Right lobe of liver (tissue), 6 donors: ENCODE results near the gene GRIN2B. TPM values are rescaled to one million over a fixed set of nuclear protein-coding genes. Genes with fewer than 3 reads are reported as not detected.

Experiments used
- ATAC-seq, 4 donors: fragments of 200-7000 bp; cut with Tn5 transposase; one replicate each; pipeline ENCODE4 v1.9.1; 2020; ENCODE audit warnings: mild to moderate bottlenecking in 4 of 4, moderate library complexity in 4 of 4
- DNase-seq, 3 donors: peaks; one replicate each; pipeline ENCODE4 v3.0.0-alpha.2; 2020
- H3K27ac ChIP-seq, 3 donors: fragments of 200-600 bp; one replicate each; pipeline ENCODE4 v1.8.0; 2022
- H3K27me3 ChIP-seq, 2 donors: fragments of 200-600 bp; one replicate each; pipeline ENCODE4 v1.8.0; 2022
- H3K36me3 ChIP-seq, 4 donors: fragments of 200-600 bp; sonication (generic) in 1 of 4; one replicate each; pipeline versions ENCODE4 v1.5.1 to v1.8.0; 2017 to 2022; ENCODE audit warnings: control low read depth in 1 of 4
- H3K4me1 ChIP-seq, 4 donors: fragments of 200-600 bp; sonication (generic) in 1 of 4; one replicate each; pipeline versions ENCODE4 v1.5.1 to v1.8.0; 2017 to 2022; ENCODE audit warnings: control low read depth in 1 of 4
- H3K4me3 ChIP-seq, 3 donors: fragments of 200-600 bp; one replicate each; pipeline ENCODE4 v1.8.0; 2022
- H3K9me3 ChIP-seq, 4 donors: fragments of 200-600 bp; sonication (generic) in 1 of 4; one replicate each; pipeline versions ENCODE4 v1.5.1 to v1.8.0; 2017 to 2022; ENCODE audit warnings: control low read depth in 1 of 4
- CTCF ChIP-seq, 4 donors: fragments of 200-600 bp in 3 of 4; fragments of 450-650 bp in 1 of 4; IDR thresholded peaks; one replicate each; pipeline versions ENCODE4 v1.5.1 to v1.8.0; 2016 to 2022; ENCODE audit warnings: antibody characterized with exemption in 4 of 4, mild to moderate bottlenecking in 2 of 4
- POLR2A ChIP-seq: fragments of 450-650 bp; IDR thresholded peaks from one replicate; pipeline ENCODE4 v1.6.1; 2017; ENCODE audit warnings: antibody characterized with exemption, mild to moderate bottlenecking
- WGBS: methylation state at CpG from one replicate; pipeline ENCODE4 v1.1.6; 2018; ENCODE audit warnings: low coverage, low lambda C conversion rate; ENCODE audit not compliant: insufficient coverage; ENCODE audit errors: missing lambda C conversion rate; 5-methylcytosine and 5-hydroxymethylcytosine counted together
- intact Hi-C, 2 donors: fragments of 100-400 bp; cut with DNase I; formaldehyde crosslinking; loops; one replicate each; pipeline versions ENCODE4 v1.11.2 to v1.14.1; 2022
- total RNA-seq, 6 experiments: library from RNA; depleted of rRNA in 2 of 6; stranded (reverse); fragments of >200 nt in 2 of 6; fragmentation: NEBNext Ultra II Directional in 3 of 6; extraction: Animal tissue kit (Norgen Biotek cat#: 25700) in 3 of 6; gene quantifications; one replicate each; pipeline versions ENCODE4 v1.1.0 to v1.2.4, GENCODE V29; 2016 to 2023
- donor health status: DM: no; HTN: yes; CAD: no.
- donor health status: DM: no; HTN: no; CAD: no.
- donor health status: DM: no; HTN: no; CAD: no.
- donor health status: DM: no; HTN: yes; CAD: no.
- donor health status: DM: no; HTN: yes; CAD: no.

Gene GRIN2B
- total RNA-seq, 6 experiments from 2014 or later = not detected

- intact Hi-C loops = no loop called here
- Histone ChIP-seq H3K27me3 (peaks cover 9 to 15% of the 10 kb centered on the region in 2 donors), H3K27ac (no peak overlapping the region), H3K4me3 (no peak overlapping the region), H3K9me3 (no peaks in the 10 kb centered on the region), H3K36me3 (no peaks in the 10 kb centered on the region), H3K4me1 (peaks cover 0 to 3% (median 0%) of the 10 kb centered on the region in 4 donors)
- 1% methylated on average over 14 of the region's 26 CpGs for WGBS
- no peak for ATAC-seq
- TF ChIP-seq CTCF (IDR thresholded peaks at IDR 0.05) = no peak
- DNase-seq = no peak
These were observed 588 bp upstream of the GRIN2B start for GRCh38 chr12:13981990-13982389.

- WGBS = under 1% methylated on average over 20 of the region's 53 CpGs
- no peak overlapping the region for H3K27ac ChIP-seq
- no peaks in the 10 kb centered on the region for H3K9me3 ChIP-seq
- H3K4me1 ChIP-seq = peaks cover 0 to 3% (median 0%) of the 10 kb centered on the region in 4 donors
- H3K4me3 ChIP-seq = no peak overlapping the region
- no peaks in the 10 kb centered on the region for H3K36me3 ChIP-seq
- intact Hi-C loops = no loop called here
- H3K27me3 ChIP-seq = peaks cover 9 to 15% of the 10 kb centered on the region in 2 donors
- DNase-seq = no peak
- no peak for TF ChIP-seq CTCF (IDR thresholded peaks at IDR 0.05)
- no peak for TF ChIP-seq POLR2A
- no peak for ATAC-seq
These were observed 685 bp downstream of the GRIN2B start for GRCh38 chr12:13980538-13981295.

GRCh38 chr12:13979772-13980378 is 1.5 kb downstream of the GRIN2B start:
- peaks cover 9 to 15% of the 10 kb centered on the region in 2 donors for H3K27me3 ChIP-seq
- ATAC-seq (no peak), DNase-seq (no peak)
- intact Hi-C loops = no loop called here
- WGBS = 19% methylated on average over 12 of the region's 15 CpGs
- no peaks in the 10 kb centered on the region for H3K9me3 ChIP-seq
- H3K4me3 ChIP-seq = no peak overlapping the region
- no peaks in the 10 kb centered on the region for H3K36me3 ChIP-seq
- TF ChIP-seq CTCF (IDR thresholded peaks at IDR 0.05) = no peak
- TF ChIP-seq POLR2A = no peak
- no peak overlapping the region for H3K27ac ChIP-seq
- peaks cover 0 to 3% (median 0%) of the 10 kb centered on the region in 4 donors for H3K4me1 ChIP-seq

GRCh38 chr12:13978876-13979275 is 2.5 kb downstream of the GRIN2B start:
- TF ChIP-seq CTCF (IDR thresholded peaks at IDR 0.05) (no peak), POLR2A (no peak)
- Histone ChIP-seq H3K36me3 (no peaks in the 10 kb centered on the region), H3K4me3 (no peak overlapping the region), H3K4me1 (peaks cover 0 to 3% (median 0%) of the 10 kb centered on the region in 4 donors), H3K27me3 (peaks cover 9 to 15% of the 10 kb centered on the region in 2 donors), H3K27ac (no peak overlapping the region), H3K9me3 (no peaks in the 10 kb centered on the region)
- no peak for ATAC-seq
- intact Hi-C loops = no loop called here
- 50% methylated on average over 4 of the region's 4 CpGs for WGBS
- DNase-seq = no peak
